Measurements from ENCODE around the gene FCAMR.

The FCAMR gene

DNA sequence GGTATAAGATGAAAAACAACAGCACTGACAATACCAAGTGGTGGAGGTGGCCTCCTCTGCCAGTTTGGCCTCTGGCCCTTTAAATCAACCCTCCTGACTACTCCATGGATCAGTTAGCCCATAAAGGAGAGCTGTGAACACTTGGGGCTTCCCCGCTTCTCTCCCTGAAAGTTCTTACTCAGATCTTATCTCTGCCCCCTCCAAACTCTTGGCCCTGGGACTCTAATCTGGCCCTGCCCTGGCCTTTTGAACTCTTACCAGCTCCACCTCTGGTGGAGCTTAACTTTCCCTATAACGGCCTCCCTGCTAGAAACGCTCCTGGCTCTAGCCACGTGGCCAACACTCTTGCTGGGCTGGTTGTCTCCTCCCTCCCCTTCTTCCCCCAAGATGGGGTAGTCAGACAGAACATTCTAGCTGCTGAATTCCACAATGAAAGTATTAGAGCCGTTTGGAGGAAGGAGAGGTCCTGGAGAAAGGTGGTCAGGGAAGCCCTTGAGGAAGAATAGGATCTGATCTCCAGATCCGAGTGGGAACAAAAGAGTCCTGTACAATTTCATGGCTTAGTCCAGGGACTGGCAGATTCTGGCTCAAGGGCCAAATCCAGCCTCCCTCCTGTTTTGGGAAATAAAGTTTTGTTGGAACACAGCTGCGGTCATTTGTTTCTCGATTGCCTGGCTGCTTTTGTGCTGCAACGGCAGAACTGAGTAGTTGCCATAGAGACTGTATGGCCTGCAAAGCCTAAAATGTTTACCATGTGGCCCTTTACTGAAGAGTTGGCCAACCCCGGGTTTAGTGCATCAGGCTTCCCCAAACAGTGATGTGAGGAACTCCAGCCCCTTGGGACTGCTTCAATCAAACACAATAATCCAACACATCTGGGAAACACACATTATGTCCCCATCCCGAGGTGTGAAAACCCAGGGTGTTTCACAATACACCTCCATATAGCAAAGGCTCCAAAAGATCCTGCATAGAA lies 14.5 kb downstream of the FCAMR start:
- peak; percentile 84 for ATAC-seq
- no peak for DNase-seq

DNA sequence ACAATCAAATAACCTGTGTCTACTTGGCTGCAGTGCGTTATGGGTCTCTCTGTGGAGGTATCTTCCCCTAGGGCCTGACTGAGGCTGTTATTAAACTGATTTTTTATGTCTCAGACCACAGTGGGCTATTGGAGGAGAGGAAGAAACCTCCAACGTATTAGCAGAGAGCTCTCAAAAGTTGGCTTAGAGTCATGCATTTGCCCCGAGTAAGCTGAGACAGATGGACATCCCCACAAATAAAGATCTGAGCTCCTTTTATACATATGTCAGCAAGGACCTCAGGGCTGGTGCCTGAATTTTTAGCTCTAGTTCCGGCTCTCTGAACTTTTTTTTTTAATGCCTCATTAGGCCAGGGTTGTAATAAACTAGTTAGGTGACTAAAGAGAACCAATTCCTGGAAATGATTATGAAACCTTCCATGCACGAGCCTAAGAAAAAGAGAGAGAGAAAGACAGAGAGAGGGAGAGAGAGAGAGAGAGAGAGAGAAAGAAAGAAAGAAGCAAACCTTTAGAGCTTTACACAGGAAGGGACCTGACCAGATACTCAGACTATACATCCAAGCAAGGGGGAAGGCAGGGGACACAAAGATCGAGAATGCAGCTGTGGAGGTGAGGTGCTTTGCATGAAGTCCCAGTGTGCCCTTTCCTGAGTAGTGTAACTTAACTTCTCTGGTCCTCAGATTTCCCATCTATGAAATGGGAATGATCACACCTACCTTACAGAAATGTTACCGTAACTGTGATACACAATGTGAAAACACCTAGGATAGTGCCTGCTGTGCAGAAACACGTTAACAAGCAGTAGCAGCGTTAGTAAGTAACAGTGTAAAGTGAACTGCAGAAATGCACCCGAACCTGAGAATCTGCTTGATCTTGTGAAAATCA lies 15.6 kb downstream of the FCAMR start:
- ATAC-seq (no peak), DNase-seq (no peak)

DNA sequence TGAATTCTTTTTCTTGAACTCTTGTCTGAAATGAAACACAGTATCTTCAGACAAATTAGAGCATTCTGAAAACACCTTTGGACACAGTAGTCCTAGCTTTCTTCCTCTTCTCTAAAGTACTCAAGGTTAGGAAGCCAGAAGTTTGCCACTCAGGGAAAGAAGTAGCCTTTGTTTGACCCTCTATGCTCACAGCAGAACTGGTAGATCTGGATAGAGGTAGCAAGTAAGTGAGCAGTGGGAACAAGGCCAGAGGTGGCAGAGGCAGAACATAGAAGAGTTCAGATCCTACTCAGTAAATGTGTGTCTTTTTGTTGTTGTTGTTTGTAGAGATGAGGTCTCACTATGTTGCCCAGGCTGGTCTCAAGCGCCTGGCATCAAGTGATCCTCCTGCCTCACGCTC lies 16.6 kb downstream of the FCAMR start:
- no peak for DNase-seq
- no peak for ATAC-seq

- no peak for ATAC-seq
Measured at GRCh38 chr1:206953126-206953525, 17.1 kb downstream of the FCAMR start.

DNA sequence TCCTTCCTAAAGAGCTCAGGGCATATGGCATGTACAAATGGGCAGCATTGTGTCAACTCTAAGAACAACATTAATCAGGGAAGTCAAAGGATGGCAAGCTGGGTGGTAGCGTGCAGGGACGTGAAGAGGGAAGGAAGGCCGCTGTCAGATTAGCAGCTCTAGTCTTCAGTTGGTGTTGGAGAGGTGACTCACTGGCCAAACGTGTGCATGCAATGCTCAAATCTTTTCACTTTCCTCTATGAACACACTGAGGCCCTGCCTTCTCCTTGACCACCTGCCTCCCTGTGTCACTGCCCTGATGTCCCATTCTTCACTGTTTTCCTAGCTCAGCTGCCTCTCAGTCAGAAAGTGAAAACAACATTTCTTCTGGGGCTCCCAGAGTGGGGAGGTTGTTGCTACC lies 18.1 kb downstream of the FCAMR start:
- ATAC-seq, result no peak
- no peak for DNase-seq

More at GRCh38 chr1:206953126-206953525, 17.1 kb downstream of the FCAMR start:
- no peak for DNase-seq

DNA sequence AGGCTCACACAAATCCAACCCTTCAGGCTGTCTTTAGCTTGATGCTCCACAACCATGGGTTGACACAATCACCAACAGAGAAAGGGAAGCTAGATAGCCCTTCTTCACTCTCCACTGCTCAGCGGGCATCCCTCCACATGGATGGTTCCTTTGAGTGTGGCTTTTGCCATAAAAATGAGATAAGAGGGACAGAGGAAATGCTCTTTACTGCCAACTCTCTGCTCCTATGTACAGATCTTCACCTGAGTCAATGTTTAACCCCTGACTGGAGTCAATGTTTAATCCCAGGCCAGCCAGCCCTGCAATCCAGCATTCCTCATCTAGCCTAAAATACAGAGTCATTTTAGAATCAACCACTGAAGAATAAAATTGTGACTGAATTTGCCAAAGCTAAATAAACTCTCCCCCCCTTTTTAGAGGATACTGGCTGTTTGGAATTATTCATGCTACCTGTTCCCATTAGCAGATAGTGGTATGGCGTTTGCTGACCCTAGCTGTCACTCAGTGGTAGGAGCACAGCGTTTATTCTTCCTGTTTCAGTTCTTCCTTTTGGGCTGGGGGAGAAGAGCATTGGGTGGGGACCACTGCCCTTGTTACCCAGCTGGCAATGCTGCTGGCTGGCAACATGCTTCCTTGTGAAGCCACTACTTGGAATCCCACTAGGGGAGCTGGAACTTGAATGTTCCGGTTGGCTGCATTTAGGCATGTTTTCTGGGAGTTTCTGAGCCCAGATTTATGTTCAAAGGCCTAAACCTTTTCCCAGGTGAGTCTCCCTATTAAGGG lies 18.8 kb downstream of the FCAMR start:
- DNase-seq (no peak), ATAC-seq (no peak)

GRCh38 chr1:206949641-206950040 lies 20.6 kb downstream of the FCAMR start:
- DNase-seq (no peak), ATAC-seq (no peak)

DNA sequence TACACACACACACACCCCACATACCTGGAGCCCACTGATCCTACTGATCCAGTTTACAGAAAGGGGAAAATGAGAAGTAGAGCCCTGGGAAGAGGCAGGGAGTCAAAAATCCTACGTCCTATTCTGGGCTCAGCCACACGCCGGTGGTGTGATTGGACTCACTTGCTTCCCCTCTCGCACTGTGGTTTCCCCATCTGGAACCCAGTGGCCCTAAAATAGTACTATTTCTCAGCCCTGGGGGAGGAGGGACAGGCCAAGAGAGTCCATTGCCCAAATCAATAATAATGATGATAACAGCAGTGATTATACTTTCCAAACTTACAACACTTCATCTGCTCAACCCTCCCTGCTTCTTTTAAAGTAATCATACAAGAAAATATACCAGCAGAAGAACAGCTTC lies 21.1 kb downstream of the FCAMR start:
- DNase-seq (no peak), ATAC-seq (no peak)

DNA sequence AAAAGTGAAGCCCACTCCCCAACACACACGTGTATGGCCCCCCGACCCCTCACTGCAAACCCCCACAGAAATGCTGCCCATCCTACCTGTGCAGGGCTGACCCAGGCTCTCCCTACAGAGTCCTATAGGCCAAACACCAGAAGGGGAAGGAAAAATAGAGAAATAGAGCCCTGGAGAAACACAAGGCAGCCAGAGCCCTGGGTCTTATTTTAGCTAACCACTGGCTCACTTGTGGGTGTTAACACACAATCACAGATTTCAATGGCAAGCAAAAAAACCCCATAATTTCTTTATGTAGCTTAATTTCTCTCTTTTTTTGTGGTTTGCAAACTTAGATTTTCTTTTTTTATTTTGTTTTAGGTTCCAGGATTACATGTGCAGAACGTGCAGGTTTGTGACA lies 23.0 kb downstream of the FCAMR start:
- no peak for DNase-seq
- no peak for ATAC-seq

GRCh38 chr1:206946261-206946660 lies 24.0 kb downstream of the FCAMR start, which contains the start of gene PIGR:
Gene PIGR (minus strand): TSS chr1:206946466. CDS start chr1:206940531, 5,935 bp downstream.
- ATAC-seq (no peak), DNase-seq (no peak)

DNA sequence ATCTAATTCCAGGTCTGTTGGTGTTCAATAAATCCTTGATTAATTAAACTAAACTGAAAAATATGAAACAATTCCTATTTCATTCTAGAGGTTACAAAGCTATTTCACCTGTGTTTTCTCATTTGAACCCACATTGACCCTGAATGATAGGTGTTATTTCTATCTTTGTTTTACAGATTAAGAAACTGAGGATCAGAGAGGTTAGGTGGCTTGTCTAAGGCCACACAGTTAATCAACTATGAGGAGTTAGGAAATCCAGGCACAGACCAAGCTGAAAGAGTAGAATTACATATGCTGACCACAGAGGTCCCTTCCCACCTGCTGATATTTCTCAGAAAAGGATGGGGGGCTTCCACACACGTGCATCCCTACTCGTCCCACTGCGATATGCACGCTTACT lies 24.5 kb downstream of the FCAMR start:
- ATAC-seq, result no peak
- DNase-seq, result no peak

- no peak for ATAC-seq
- DNase-seq, result no peak
Measured at GRCh38 chr1:206944703-206945102, 25.6 kb downstream of the FCAMR start.

DNA sequence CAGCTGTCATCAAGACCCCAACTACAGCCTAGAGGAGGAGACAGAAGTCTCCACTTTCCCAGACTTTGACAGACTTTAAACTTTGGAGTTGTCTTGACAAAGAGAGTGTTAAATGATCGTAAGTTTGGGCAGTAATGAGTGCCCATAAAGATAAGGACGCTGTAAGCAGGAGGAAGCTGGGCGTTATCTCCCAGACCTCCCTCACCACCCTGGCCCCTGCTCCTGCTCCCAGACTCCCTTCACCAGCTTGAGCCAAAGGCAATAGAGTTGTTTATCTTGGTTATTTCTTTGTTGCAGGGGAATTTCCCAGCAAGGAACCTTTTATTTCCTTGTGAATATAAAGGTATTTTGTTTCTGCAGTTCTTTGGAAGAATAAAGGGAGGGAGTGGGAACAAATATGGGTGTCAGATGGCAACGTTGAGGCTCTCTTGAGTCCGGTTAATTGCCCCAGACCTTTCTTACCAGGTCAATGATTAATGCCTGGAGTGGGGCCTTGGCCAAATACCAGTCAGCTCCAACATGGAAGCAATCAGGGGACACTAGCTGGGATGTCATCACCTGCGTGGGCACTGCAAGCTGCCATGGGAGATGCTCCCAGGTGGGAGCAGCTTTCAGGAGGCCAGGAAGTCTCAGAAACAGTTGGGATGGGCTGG lies 28.4 kb downstream of the FCAMR start:
- no peak for DNase-seq
- ATAC-seq, result no peak

GRCh38 chr1:206940588-206940936 lies 29.7 kb downstream of the FCAMR start:
- ATAC-seq (no peak), DNase-seq (no peak)

DNA sequence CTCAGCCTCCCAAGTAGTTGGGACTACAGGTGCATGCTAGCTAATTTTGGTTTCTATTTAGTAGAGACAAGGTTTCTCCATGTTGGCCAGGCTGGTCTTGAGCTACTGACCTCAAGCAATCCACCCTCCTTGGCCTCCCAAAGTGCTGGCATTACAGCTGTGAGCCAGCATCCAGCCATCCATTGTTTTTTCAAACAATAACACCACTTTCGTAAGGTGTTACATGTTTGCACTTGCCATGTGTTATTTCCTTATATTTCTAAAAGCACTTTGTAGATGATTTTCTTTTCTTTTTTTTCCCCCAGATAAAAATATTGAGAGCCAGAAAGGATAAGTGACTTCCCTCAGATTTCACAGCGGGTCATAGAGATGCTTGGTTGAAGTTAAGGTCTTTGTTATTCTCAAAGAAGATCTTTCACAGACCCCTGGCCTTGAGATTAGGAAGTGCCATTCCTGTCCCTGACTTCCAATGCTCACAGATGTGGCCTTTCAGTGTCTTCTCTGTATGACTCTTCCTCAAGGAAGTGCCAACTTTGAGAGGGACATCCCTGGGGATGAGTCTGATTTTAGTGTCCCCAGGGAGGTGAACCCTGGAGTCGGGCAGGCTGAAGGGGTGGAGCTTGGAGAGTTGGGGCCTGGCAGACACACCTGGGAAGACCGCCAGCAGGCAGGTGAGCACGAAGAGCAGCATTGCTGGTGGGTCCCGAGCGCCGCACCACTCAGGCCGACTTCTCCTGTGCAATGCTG lies 30.2 kb downstream of the FCAMR start:
- ATAC-seq (no peak), DNase-seq (no peak)

GRCh38 chr1:206939131-206939530 lies 31.1 kb downstream of the FCAMR start:
- DNase-seq, result no peak
- no peak for ATAC-seq

DNA sequence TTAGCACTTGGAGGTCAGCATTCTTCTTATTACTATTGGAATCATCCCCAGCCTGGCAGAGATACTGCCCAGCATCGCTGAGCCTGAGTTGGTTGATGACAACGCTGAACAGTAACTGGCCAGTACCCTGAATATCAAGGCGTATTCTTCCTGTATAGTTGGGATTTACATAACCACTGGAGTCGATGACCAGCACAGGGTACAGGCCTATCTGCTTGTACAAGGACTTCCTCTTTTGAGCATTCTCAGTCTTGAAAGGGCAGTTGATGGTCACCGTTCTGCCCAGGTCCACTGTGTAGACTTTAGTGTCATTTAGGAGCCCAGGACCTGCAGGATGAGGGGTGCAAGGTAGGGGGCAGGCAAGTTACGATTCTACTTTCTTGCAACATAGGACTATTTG lies 32.8 kb downstream of the FCAMR start:
- ATAC-seq, result no peak
- DNase-seq, result no peak

- DNase-seq (peak; percentile 70), ATAC-seq (peak; percentile 66)
Measured at GRCh38 chr1:206935491-206936067, 34.7 kb downstream of the FCAMR start.

DNA sequence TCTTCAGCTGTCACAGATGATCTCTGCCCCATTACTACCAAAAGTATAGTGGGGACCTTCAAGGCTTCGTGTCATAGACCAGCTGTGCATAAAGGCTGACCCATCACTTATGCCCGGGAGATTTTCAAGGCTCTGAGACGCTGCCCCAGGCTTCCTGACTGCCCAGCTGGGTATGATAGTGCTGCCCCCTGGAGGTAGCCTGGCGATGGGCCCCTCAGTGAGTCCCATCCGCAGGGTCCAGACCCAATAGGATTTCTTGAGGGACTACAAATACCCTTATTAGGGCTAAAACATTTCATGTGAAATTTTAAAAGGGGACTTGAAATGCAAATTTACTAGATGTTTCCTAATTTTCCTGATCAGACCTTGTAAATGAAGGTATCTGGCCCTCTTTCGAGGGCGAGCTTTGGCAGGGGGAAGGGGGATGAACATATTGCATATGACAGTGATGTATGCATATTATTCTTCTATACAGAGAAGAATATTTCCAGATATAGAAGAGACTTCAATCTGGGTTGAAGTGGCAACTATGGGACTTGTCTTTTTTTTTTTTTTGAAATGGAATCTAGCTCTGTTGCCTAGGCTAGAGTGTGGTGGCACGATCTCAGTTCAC lies 36.8 kb downstream of the FCAMR start:
- DNase-seq (peak; percentile 87), ATAC-seq (peak; percentile 26)

DNA sequence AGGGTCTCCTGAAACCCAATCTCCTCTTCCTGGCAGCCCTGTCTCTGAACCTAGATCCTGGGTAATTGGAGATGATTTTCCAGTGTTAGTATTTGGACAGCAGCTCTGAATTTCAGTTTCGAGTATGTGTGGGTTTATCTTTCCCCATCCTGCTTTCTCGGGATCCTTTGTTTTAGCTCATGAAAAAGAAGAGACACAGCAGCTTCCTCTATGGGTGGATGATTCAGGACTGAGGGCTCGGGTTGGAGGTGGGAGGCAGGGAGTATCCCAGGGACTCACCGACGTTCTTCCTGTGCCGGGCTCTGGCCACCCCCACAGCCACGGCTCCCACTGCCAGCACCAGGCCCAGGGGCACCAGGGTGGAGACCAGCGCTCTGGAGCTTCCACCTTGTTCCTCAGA lies 38.1 kb downstream of the FCAMR start:
- DNase-seq (no peak), ATAC-seq (no peak)

Data from stimulated activated naive CD8-positive, alpha-beta T cell treated with anti-CD3 and anti-CD28 coated beads, Interleukin-15, Interleukin-2, amounts not matched to agents 100 U/mL and 50 U/mL, for 24 hours (primary cell).